GM20000 (cell line): ENCODE measurements around the gene SLC5A1.

Experiments
- DNase-seq: peaks from one replicate; pipeline ENCODE4 v3.0.0; 2012; ENCODE audit warnings: low spot score
- TF ChIP-seq, protein P1 (sequence below): IDR thresholded peaks from 2 replicates; pipeline ENCODE4 v1.5.1; 2012; ENCODE audit warnings: mild to moderate bottlenecking, control low read depth; ENCODE audit errors: extremely low read depth, missing control alignments

SLC5A1 gene

DNA sequence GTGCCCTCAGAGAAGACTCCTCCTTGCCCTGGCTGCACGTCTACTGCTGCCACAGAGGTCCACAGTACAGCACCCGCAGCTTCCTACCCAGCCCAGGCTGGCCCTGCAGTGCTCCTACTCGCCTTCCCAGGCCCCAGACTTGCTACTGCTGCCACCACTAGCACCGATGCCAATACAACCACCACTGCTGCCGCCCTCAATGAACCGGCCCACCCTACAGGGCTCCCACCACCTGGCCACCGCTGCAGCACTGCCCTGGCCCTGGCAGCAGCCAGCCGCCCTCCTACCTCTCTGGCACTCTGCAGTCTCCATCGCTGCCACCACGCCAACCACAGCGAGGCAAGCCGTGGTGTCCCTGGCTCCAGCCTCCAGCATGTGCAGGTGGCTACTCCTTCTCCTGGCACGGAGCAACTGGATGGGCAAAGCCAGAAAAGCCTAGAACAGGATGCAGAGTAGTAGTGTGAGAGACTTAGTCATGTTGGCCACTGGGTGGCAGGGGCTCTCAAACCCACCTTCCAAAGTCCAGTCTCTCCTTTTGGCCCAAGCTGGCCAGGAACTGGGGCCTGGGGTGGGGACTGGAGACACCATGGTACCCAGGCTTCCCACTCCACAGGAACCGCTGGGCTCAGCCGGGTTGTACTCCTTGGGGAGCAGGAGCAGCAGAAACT, 76.6 kb downstream of the SLC5A1 start:
- no peak for DNase-seq
- TF ChIP-seq, protein P1, sequence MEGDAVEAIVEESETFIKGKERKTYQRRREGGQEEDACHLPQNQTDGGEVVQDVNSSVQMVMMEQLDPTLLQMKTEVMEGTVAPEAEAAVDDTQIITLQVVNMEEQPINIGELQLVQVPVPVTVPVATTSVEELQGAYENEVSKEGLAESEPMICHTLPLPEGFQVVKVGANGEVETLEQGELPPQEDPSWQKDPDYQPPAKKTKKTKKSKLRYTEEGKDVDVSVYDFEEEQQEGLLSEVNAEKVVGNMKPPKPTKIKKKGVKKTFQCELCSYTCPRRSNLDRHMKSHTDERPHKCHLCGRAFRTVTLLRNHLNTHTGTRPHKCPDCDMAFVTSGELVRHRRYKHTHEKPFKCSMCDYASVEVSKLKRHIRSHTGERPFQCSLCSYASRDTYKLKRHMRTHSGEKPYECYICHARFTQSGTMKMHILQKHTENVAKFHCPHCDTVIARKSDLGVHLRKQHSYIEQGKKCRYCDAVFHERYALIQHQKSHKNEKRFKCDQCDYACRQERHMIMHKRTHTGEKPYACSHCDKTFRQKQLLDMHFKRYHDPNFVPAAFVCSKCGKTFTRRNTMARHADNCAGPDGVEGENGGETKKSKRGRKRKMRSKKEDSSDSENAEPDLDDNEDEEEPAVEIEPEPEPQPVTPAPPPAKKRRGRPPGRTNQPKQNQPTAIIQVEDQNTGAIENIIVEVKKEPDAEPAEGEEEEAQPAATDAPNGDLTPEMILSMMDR: no peak

DNA sequence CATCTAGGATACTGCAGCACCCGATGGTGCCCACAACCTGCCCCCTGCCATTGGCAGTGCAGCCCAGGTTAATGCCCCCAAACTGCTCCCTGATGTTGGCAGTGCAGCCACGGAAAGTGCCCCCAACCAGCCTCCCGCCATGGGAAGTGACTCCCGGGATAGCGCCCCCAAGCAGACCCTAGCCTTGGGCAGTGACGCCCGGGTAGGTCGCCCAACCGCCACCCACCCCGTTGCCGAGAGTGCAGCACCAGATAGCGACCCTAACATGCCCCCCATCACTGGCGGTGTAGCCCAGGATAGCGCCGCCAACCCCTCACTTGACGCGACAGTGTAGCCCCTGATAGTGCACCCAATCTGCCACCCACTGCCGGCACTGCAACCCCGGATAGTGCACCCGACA, 77.5 kb downstream of the SLC5A1 start:
- no peak for DNase-seq
- TF ChIP-seq, protein P1: no peak

DNA sequence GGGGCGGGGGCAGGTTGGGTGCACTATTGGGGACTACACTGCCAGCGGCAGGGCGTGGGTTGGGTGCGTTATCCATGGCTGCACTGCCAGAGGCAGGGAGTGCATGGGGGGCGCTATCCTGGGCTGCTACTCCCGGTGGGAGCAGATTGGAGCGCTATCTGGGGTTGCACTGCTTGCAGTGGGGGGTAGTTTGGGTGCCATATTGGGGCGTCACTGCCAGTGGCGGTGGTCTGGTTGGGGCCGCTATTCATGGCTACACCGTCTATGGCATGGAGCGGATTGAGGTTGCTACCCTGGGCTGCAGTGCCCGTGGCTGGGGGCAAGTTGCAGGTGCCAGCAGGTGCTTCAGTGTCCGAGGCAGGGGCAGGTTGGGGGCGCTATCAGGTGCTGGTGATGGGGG, 79.8 kb downstream of the SLC5A1 start:
- no peak for DNase-seq
- TF ChIP-seq, protein P1: no peak

DNA sequence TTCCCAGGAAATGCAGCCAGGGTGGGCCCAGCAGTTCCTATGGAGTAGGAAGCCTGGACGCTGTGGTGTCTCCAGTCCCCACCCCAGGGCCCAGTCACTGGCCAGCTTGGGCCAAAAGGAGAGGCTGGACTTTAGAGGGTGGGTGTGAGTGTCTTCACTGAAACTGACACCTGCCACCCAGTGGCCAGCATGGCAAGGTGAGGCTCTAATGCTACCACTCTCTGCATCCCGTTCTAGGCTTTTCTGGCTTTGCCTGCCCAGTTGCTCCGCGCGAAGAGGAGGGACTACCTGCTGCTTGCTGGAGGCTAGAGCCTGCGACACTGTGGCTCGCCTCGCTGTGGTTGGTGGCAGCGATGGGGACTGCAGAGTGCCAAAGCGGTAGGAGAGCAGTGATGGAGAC, 80.6 kb downstream of the SLC5A1 start:
- no peak for DNase-seq
- TF ChIP-seq, protein P1: no peak

DNA sequence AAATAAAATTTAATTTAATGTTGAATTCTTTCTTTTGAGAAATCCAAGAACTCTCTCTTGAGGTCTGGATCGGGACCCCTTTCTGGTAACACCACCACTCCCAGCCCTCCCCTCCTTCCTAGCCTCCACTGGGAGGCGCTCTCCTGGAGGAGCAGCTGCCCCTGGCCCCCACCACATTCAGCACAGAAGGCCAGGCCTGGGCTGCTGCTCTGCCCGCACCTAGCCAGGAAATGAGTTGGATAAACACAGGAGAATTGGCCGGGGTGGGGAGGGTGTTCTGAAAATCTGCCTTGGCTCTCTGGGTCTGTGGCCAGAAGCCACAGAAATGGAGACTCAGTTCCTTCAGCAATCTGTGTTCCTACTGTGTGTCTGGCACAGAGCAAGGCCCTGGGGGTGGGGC, 84.8 kb downstream of the SLC5A1 start:
- TF ChIP-seq, protein P1: no peak
- DNase-seq: no peak

DNA sequence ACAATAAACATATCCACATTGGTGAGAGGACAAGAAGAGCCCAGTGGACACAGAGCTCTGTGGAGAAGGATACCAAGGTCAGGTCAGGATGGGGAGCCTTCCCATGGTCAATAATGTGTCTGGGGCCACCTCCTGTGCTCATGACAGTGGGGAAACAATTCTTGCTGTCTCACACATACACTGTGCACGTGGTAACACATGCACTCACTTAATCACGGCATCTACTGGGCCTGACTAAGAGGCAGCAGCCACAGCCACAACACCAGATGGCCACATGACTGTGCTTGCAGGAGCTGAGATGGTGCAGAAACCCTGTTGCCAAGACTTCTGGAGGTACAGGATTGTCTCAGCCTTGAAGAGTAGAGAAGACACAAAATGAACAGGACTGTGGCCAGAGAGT, 87.4 kb downstream of the SLC5A1 start:
- no peak for DNase-seq
- TF ChIP-seq, protein P1: no peak

DNA sequence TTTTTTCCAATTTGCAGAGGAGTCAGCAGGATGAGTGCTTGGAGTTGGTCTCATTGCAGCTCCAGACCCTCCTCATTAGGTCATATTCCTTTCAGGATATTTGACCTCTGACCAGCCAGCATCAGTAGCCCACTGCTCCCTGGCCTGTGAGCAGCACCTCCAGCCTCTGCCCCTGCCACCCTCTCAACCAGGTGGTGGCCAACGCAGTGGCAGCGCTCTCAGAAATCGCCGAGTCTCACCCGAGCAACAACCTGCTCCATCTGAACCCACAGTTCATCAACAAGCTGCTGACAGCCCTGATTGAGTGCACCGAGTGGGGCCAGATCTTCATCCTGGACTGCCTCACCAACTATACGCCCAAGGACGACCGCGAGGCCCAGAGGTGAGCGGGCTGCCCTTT, 89.1 kb downstream of the SLC5A1 start:
- DNase-seq: no peak
- TF ChIP-seq, protein P1: no peak
